Left cardiac atrium (tissue), 4 donors: ENCODE data around the gene KRTAP10-5. TPM values are rescaled to one million over a fixed set of nuclear protein-coding genes. Genes with fewer than 3 reads are reported as not detected.
"Not testable (repeated sequence)": the region's sequence is repeated elsewhere in the genome, so short reads cannot be mapped to it uniquely, and the experiment has no call there.

Experiments
- ATAC-seq, 2 donors: fragments of 200-7000 bp; cut with Tn5 transposase; one replicate each; pipeline ENCODE4 v1.9.1; 2020; ENCODE audit warnings: mild to moderate bottlenecking in 2 of 2, moderate library complexity in 2 of 2
- DNase-seq: peaks from one replicate; pipeline ENCODE4 v3.0.0-alpha.2; 2020
- intact Hi-C, 2 donors: fragments of 100-400 bp; cut with DNase I; formaldehyde crosslinking; loops; one replicate each; pipeline versions ENCODE4 v1.14.1 to v1.15.1; 2022 to 2023
- total RNA-seq, 2 donors: library from RNA; stranded (reverse); fragmentation: NEBNext Ultra II Directional; extraction: Animal tissue kit (Norgen Biotek cat#: 25700); gene quantifications; one replicate each; pipeline ENCODE4 v1.2.1, GENCODE V29; 2021
- donor health status: DM: no; HTN: yes; CAD: no.
- donor health status: DM: no; HTN: yes; CAD: no; lungs with severe emphysema.
- donor health status: DM: yes; HTN: yes; CAD: no.
- donor health status: Dilated cardiomyopathy.

The KRTAP10-5 gene
- total RNA-seq, 2 donors from 2014 or later, result not detected

DNA sequence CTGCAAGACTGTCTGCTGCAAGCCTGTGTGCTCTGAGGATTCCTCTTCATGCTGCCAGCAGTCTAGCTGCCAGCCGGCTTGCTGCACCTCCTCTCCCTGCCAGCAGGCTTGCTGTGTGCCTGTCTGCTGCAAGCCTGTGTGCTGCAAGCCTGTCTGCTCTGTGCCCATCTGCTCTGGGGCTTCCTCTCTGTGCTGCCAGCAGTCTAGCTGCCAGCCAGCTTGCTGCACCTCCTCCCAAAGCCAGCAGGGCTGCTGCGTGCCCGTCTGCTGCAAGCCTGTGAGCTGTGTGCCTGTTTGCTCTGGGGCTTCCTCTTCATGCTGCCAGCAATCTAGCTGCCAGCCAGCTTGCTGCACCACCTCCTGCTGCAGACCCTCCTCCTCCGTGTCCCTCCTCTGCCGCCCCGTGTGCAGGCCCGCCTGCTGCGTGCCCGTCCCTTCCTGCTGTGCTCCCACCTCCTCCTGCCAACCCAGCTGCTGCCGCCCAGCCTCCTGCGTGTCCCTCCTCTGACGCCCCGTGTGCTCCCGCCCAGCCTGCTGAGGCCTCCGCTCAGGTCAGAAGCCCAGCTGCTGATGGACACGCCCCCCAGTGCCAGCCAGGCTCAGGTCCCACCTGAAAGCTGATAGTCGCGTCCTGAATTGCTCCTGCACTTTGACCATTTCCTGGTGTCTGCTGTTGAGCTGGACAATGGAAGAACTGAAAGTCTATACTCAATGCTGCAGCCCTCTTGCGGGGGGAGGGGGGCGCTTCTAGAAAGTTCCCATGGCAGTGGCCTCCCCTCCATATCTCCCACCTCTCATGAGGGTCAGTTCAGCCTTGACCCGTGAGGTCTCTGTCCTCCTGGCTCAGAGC, 5.7 kb downstream of the KRTAP10-5 start:
- intact Hi-C loops, result no loop called here
- DNase-seq, result no peak
- no peak for ATAC-seq

DNA sequence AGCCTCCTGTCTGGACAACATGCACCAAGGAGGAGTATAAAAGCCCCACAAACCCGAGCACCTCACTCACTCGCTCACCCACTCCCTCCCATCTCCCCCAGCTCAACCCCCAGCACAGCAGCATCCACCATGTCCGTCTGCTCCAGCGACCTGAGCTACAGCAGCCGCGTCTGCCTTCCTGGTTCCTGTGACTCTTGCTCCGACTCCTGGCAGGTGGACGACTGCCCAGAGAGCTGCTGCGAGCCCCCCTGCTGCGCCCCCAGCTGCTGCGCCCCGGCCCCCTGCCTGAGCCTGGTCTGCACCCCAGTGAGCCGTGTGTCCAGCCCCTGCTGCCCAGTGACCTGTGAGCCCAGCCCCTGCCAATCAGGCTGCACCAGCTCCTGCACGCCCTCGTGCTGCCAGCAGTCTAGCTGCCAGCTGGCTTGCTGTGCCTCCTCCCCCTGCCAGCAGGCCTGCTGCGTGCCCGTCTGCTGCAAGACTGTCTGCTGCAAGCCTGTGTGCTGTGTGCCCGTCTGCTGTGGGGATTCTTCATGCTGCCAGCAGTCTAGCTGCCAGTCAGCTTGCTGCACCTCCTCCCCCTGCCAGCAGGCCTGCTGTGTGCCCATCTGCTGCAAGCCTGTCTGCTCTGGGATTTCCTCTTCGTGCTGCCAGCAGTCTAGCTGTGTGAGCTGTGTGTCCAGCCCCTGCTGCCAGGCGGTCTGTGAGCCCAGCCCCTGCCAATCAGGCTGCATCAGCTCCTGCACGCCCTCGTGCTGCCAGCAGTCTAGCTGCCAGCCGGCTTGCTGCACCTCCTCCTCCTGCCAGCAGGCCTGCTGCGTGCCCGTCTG, 6.6 kb downstream of the KRTAP10-5 start, which contains the start of gene KRTAP10-4:
TSS of gene KRTAP10-4 (plus strand) at position 100 of the 827 bp plus-strand sequence. CDS start at position 130, 30 bp downstream.
- DNase-seq, intact Hi-C loops, ATAC-seq: not testable (repeated sequence)

DNA sequence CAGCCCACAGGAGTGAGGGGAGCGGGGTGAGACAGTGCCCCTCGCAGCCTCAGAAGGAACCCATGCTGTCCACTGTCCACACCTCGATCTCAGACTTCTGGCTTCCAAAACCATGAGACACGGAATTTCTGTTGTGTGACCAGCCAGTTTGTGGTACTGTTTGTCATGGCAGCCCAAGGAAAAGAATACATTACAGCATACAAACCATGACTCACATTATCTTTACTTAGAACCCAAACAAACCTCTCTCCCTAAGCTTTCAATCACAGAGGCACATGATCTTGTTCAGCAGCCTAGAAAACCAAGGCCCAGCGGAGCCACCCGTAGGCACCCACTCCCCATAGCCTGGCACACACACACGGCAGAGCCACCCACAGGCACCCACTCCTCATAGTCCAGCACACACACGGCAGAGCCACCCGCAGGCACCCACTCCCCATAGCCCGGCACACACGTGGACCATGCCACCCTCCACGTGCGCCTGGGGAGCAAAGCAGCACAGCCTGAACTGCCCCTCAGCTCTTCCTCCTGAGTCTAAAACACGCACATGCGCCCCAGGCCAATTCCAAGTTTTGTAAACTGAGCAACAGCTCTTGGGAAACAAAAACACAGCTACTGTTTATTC, 7.3 kb downstream of the KRTAP10-5 start:
- no peak for ATAC-seq
- DNase-seq, result no peak
- intact Hi-C loops, result no loop called here

DNA sequence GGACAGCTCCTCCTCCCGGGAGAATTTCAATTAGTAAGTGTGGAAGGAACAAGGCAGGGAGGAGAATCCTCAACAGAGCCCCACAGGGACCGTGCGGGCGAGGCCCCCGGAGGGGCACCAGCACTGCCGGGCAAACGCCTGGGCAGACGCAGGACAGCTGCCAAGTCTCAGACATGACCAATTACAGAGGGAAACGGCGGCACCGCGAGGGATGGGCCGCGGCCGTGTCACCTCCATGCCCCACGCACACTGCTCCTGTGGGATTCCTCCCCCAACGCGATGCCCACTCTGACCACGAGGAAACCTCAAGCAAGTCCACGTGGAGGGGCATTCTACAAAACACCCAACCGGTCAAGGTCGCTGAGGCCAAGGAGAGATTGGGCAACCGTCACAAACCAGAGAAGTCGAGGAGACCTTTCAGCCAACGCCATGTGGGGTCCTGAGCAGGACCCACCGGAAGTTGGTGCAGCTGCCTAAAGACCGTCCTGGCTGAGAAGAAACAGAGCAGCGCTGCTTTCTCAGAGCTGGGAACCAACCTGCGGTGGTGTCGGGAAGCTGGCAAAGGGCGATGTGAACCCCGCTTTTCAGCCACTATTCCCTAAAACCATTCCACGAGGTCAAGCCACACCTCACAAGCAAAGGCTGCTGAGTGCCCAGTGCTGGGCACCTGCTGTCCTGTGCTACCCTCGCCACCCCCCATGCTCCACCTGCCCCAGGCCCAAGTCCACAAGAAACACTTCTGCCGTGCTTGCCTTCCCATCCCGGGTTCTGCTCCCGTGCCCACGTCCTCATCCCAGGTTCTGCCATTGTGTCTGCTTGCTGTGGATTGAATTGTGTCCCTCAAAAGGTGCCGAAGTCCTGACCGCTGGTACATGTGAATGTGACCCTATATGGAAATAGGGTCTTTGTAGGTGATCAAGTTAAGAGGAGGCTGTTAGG, 8.3 kb downstream of the KRTAP10-5 start:
- intact Hi-C loops, result no loop called here
- ATAC-seq, result no peak
- DNase-seq, result no peak

DNA sequence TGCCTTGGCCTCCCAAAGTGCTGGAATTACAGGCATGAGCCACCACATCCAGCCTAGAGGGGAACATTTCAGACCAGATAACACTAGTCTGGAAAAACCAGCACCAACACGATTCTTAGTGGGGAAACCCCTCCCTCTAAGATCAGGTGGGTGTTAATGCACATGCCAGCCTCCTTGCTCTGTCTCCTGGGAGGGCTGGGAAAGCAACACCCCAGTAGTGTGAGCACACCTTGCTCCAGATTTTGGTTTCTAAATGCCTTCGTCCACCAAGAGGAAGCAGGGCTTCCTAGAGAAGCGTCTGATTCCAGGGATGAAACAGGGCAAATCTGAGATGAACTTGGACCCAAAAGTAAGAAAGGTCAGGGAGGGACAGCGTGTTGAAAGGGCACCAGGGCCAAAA, 9.1 kb downstream of the KRTAP10-5 start:
- DNase-seq (no peak), ATAC-seq (no peak)

DNA sequence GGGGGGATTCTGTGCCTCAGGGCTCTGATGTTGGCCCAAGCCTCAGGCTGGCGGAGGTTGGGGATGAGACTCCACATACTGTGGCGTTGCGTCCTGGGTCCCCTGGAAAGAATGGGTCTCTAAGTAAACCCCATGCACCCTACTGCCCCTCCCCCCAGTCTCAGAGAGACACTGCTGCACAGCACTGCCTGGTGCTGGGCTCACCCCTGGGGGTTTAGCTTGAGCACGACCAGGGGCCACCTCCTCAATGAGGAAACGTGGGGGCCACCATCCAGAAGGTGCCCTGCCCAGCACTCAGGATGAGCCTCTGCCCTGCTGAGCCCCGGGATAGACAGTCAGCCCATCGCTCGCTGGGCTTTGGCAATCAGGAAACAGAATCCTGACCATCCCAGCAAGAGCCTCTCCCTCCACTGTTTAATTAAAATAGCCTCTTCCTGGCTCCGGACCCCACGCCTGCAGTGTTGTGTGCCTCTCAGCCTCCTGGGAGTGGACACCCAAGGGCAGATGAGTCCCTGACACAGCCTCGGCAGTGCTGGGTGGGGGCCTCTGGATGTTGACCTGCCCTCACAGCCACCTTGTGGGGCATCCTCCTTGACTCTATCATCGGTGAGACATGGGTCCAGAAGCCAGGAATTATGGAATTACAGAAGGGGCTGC, 10.4 kb downstream of the KRTAP10-5 start:
- DNase-seq (no peak), ATAC-seq (no peak)
- intact Hi-C loops, result no loop called here

More for the DNA sequence above, 9.1 kb downstream of the KRTAP10-5 start:
- intact Hi-C loops, result no loop called here

DNA sequence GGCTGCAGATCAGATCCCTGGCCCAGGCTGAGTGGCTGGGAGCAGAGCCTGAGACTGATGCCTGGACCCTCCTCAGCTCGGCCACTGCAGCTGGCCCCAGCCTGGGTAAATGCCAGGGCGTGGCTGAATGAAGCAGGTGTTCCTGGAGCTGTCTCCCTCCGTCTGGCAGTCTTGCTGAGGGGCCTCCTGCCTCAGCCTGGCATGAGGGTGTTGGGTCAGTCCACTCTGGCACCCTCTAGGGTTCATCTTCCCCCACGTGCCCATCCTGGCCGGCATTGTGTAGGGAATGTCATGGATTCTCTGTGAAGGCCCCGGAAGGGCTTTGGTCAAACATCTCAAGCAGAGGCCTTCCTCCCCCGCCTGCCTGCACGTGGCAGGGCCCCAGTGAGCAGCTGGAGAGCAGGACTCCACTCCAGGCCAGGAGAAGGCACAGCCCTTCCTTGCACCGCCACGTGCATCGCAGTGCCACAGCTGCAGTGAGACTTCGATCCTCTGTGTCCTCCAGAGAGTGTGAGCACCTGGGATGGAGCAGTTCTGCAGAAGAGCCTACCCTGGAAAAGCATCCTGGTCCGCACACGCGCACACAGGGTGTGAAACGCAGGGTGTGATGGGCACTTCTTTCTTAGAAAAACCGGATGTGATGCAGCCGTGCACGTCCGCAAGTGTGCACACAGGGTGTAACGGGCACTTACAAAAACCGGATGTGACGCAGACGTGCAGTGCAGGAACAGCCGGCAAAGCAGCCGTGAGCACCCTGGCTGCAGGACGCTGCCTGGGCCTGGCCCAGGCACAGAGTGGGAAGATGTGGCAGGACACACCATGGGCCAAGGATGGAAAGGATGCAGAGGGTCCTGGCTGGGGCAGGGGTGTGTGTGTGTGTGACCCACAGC, 11.5 kb downstream of the KRTAP10-5 start:
- no peak for ATAC-seq
- intact Hi-C loops, result no loop called here
- DNase-seq, result no peak

DNA sequence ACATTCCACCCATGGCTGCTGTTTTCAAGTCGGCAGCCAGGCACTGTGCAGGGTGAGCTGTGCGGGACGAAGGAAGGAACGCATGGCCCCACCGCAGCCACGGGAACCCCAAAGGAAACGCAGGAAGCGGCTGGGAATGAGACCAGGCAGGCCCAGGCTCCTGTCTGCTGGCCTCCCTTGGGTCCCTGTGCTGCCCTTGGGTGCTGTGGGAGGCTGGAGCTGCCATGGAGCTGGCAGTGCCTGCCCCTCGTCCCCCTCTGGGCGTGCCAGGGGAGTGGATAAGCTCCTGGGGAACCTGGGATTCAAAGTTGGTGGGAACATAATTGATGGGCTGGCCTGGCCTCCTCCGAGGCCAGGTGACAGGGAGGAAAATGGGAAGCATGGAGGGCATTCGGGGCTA, 12.1 kb downstream of the KRTAP10-5 start:
- intact Hi-C loops, result no loop called here
- no peak for ATAC-seq
- no peak for DNase-seq

DNA sequence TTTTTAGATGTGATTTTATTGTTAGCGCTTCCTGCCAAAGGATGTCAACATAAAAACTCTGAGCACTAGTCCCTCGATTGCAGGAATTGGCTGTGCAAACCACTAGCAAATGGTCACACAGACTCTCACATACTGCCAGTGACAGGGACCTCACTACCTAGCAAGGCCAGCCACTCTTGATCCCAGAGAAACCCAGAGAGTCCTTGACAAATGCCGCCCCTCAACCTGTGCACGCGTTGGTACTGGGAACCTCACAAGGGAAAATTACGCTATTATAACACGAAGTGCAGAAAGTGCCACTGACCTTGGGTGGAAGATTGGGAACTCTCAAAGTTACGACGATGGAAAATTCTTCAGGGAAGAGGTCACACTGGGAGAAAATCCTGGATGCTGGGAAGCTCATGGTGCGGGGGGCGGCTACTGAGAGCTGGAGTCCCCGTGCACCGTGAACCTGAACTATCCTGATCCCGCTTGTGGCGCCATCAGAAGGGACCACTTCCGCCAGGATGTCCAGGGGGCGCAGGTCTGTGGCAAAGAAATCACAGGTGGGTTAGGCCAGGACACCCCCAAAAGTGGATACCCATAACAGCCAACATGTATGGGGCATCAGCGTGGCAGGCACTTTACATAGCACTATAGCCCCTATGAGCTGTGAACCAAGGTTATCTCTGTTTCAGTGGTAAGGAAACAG, 12.8 kb downstream of the KRTAP10-5 start:
- DNase-seq (no peak), ATAC-seq (no peak)
- intact Hi-C loops, result no loop called here

DNA sequence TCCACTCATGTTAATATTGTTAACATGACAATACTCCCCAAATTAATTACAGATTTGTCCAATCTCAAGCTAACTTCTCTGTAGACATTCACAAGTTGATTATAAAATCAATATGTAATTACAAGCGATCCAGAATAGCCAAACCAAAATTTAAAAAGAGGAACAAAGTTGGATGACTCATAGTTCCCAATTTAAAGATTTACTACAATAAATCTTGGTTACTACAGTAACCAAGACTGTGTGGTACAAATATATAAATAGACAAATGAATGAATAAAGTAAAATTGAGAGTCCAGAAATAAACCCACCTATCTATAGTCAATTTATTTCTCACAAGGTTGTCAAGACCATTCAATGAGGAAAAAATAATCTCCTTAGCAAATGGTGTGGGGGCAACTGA, 14.0 kb downstream of the KRTAP10-5 start:
- DNase-seq (no peak), ATAC-seq (no peak)
- intact Hi-C loops, result no loop called here

DNA sequence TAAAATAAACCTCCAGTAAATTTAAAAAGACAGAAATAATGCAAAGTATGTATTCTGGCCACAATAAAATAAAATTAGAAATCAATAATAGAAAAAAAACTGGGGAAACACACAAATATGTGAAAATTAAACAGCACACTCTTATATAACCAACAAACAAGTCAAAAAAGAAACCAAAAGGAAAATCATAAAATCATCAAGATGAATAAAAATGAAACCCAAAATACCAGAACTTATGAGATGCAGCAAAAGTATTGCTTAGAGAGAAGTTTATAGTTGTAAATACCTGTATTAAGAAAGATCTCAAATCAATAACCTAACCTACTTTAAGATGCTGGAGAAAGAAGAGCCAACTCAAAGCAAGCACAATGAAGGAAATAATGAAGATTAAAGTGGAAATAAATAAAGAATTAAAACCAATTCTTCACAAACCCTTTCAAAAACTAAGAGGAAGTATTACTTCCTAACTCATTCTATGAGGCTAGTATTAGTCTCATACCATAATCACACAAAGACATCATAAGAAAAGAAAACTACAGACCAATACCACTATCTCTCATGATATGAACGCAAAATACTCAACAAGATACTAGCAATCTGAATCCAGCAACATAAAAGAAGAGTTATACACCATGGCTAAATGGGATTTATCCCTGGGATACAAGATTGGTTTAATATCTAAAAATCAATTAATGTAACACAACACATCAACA, 15.4 kb downstream of the KRTAP10-5 start:
- no peak for ATAC-seq
- DNase-seq, result no peak
- intact Hi-C loops, result no loop called here

DNA sequence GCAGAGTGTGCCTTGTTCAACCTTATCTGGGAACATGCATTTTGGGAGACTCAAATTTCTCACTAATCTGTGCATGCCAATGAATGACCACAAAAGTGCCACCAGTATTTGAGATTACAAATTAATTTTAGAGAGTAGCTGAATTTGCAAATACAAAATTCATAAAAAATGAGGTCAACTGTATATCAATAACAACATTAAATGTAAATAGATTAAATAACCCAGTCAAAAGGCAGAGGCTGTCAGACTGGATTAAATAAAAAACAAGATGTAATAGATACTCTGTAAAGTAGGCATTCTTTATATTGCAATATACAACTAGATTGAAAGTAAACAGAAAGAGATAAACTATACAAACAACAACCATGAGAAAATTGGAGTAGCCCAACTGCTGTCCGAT, 16.3 kb downstream of the KRTAP10-5 start:
- ATAC-seq, result no peak
- intact Hi-C loops, result no loop called here
- no peak for DNase-seq

DNA sequence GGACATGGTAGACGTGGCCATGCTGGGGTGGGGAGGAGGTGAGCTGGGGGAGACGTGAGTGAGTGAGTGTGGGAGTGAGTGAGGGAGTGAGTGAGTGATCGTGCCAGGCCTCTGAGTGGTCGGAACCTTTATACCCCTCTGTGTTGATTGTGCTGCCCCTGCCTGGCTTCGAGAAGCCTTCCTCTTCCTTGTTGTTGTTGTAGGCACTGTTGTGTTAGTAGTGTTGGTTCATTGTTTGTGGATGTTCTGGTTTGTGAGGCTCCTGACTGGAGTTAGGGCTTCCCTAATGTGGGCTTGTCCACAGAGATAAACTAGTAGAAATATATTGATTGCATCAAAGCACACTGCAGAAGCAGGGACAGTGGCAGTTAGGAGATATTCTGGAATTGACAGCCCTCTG, 21.7 kb downstream of the KRTAP10-5 start, which contains the start of gene KRTAP10-3:
TSS of gene KRTAP10-3 (minus strand) at position 101 of the 400 bp plus-strand sequence. CDS start at position 21, 80 bp downstream.
- ATAC-seq (no peak), DNase-seq (no peak)
- intact Hi-C loops, result no loop called here

DNA sequence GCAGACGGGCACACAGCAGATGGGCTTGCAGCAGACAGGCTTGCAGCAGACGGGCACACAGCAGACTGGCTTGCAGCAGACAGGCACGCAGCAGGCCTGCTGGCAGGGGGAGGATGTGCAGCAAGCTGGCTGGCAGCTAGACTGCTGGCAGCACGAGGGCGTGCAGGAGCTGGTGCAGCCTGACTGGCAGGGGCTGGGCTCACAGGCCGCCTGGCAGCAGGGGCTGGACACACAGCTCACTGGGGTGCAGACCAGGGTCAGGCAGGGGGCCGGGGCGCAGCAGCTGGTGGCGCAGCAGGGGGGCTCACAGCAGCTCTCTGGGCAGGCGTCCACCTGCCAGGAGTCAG, 22.1 kb downstream of the KRTAP10-5 start:
- intact Hi-C loops, ATAC-seq: not testable (repeated sequence)

DNA sequence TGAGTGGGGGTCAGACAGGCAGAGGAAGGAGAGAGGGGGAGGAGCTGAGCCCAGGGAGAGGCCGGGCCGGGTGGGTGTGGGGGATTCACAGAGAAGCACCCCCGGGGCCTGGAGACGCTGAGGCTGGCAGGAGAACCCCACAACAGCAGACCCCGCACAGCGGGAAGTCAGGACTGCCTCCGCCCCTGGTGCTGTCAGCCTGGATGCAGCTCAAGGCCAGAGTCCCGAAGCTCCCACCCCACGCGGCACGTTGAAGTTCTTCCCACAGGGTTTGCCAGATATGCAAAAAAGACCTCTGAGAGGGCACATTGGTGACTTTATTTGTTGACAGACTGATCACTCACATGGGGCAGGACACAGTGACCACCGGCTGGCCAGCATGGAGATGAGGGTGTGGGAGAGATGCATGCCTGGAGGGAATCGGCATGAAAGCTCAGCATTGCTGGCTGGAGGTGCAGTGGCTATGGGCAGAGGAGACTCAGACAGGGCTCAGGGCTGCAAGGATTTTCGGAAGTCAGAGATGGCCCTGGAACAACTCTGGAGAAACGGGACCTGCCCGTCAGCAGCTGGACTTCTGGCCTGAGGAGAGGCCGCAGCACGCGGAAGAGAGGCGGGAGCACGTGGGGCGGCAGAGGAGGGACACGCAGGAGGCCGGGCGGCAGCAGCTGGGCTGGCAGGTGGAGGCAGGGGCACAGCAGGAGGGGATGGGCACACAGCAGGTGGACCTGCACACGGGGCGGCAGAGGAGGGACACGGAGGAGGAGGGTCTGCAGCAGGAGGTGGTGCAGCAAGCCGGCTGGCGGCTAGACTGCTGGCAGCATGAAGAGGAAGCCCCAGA, 22.7 kb downstream of the KRTAP10-5 start:
- intact Hi-C loops, result no loop called here
- DNase-seq (no peak), ATAC-seq (no peak)

More for the DNA sequence above, 22.1 kb downstream of the KRTAP10-5 start:
- not testable (repeated sequence) for DNase-seq
